ENCODE measurements around the gene NOTCH2.

The NOTCH2 gene

GRCh38 chr1:119937198-119937597 lies 132.3 kb downstream of the NOTCH2 start:
- no peak for DNase-seq

GRCh38 chr1:119935915-119936314 lies 133.5 kb downstream of the NOTCH2 start:
- no peak for DNase-seq

GRCh38 chr1:119935373-119935772 lies 134.1 kb downstream of the NOTCH2 start:
- DNase-seq: no peak

GRCh38 chr1:119933397-119933796 lies 136.1 kb downstream of the NOTCH2 start:
- no peak for DNase-seq

GRCh38 chr1:119929643-119930315 lies 139.7 kb downstream of the NOTCH2 start:
- DNase-seq: no peak

- DNase-seq: no peak
Observed at GRCh38 chr1:119926553-119926952, 142.9 kb downstream of the NOTCH2 start.

GRCh38 chr1:119924948-119925898 lies 144.2 kb downstream of the NOTCH2 start:
- DNase-seq: no peak

- no peak for DNase-seq
Observed at GRCh38 chr1:119920104-119920968, 149.1 kb downstream of the NOTCH2 start.

GRCh38 chr1:119919241-119919640 lies 150.2 kb downstream of the NOTCH2 start:
- DNase-seq: no peak

GRCh38 chr1:119918301-119918700 lies 151.2 kb downstream of the NOTCH2 start:
- no peak for DNase-seq

GRCh38 chr1:119917304-119918055 lies 152.0 kb downstream of the NOTCH2 start:
- DNase-seq: no peak

- no peak for DNase-seq
Observed at GRCh38 chr1:119915517-119915916, 153.9 kb downstream of the NOTCH2 start.

GRCh38 chr1:119914071-119914470 lies 155.4 kb downstream of the NOTCH2 start:
- DNase-seq: no peak

- no peak for DNase-seq
Observed at GRCh38 chr1:119912963-119913362, 156.5 kb downstream of the NOTCH2 start.

- no peak for DNase-seq
Observed at GRCh38 chr1:119911775-119912174, 157.7 kb downstream of the NOTCH2 start.

- DNase-seq: no peak
Observed at GRCh38 chr1:119910618-119911017, 158.8 kb downstream of the NOTCH2 start.

- DNase-seq: no peak
Observed at GRCh38 chr1:119909890-119910596, 159.4 kb downstream of the NOTCH2 start.

GRCh38 chr1:119908661-119909060 lies 160.8 kb downstream of the NOTCH2 start:
- no peak for DNase-seq

- no peak for DNase-seq
Observed at GRCh38 chr1:119906927-119907652, 162.4 kb downstream of the NOTCH2 start.

- DNase-seq: no peak
Observed at GRCh38 chr1:119903443-119903835, 166.0 kb downstream of the NOTCH2 start.

All from CD4-positive, alpha-beta T cell treated with Interleukin-4 for 4 hours (primary cell).